Upper lobe of right lung (tissue), 1 donor: ENCODE measurements around the gene ZNF391. TPM values are rescaled to one million over a fixed set of nuclear protein-coding genes. Genes with fewer than 3 reads are reported as not detected.
"Not testable (repeated sequence)": the region's sequence is repeated elsewhere in the genome, so short reads cannot be mapped to it uniquely, and the experiment has no call there.

Experiments used
- ATAC-seq: fragments of 200-7000 bp; cut with Tn5 transposase; one replicate; pipeline ENCODE4 v1.9.1; 2020; ENCODE audit warnings: mild to moderate bottlenecking, moderate library complexity
- DNase-seq: peaks from one replicate; pipeline ENCODE4 v3.0.0-alpha.2; 2020
- H3K27ac ChIP-seq: fragments of 200-600 bp; one replicate; pipeline ENCODE4 v1.8.0; 2022
- H3K27me3 ChIP-seq: fragments of 200-600 bp; one replicate; pipeline ENCODE4 v1.8.0; 2022; ENCODE audit warnings: mild to moderate bottlenecking
- H3K36me3 ChIP-seq: fragments of 200-600 bp; one replicate; pipeline ENCODE4 v1.8.0; 2022
- H3K4me1 ChIP-seq: fragments of 200-600 bp; one replicate; pipeline ENCODE4 v1.8.0; 2022
- H3K4me3 ChIP-seq: fragments of 200-600 bp; one replicate; pipeline ENCODE4 v1.8.0; 2022; ENCODE audit warnings: mild to moderate bottlenecking
- H3K9me3 ChIP-seq: fragments of 200-600 bp; one replicate; pipeline ENCODE4 v1.8.0; 2022
- intact Hi-C: fragments of 100-400 bp; cut with DNase I; formaldehyde crosslinking; loops from one replicate; pipeline ENCODE4 v1.11.0; 2022
- total RNA-seq: library from RNA; stranded (reverse); fragmentation: NEBNext Ultra II Directional; extraction: Animal tissue kit (Norgen Biotek cat#: 25700); gene quantifications from one replicate; pipeline ENCODE4 v1.2.1, GENCODE V29; 2021
- TF ChIP-seq, protein P1 (sequence below): fragments of 200-600 bp; IDR thresholded peaks from one replicate; pipeline ENCODE4 v1.8.0; 2022; ENCODE audit warnings: antibody characterized with exemption
- donor health status: DM: no; HTN: yes; CAD: no; lungs with severe emphysema.

Gene ZNF391
- total RNA-seq, 1 donor from 2014 or later = 2.1 TPM

DNA sequence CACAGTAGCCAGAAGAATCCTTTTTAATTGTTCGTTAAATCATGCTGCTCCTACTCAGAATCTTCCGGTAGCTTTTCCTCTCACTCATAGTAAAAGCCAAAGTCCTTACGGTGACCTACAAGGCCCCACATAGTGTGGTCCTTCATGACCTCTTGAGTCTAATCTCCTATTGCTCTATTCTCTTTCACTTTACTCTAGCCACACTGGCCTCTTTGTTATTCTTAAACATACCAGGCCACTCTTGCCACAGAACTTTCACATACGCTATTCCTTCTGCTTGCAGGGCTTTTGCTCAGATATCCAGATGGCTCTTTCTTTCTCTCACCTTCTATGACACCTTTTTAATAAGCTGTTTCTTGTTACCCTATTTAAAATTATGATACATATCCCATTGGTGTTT lies 25.7 kb downstream of the ZNF391 start:
- no peaks in the 10 kb centered on the region for H3K4me1 ChIP-seq
- ATAC-seq (no peak), DNase-seq (no peak)
- no peaks in the 10 kb centered on the region for H3K9me3 ChIP-seq
- no peaks in the 10 kb centered on the region for H3K27me3 ChIP-seq
- intact Hi-C loops = no loop called here
- no peaks in the 10 kb centered on the region for H3K36me3 ChIP-seq
- TF ChIP-seq, protein P1, sequence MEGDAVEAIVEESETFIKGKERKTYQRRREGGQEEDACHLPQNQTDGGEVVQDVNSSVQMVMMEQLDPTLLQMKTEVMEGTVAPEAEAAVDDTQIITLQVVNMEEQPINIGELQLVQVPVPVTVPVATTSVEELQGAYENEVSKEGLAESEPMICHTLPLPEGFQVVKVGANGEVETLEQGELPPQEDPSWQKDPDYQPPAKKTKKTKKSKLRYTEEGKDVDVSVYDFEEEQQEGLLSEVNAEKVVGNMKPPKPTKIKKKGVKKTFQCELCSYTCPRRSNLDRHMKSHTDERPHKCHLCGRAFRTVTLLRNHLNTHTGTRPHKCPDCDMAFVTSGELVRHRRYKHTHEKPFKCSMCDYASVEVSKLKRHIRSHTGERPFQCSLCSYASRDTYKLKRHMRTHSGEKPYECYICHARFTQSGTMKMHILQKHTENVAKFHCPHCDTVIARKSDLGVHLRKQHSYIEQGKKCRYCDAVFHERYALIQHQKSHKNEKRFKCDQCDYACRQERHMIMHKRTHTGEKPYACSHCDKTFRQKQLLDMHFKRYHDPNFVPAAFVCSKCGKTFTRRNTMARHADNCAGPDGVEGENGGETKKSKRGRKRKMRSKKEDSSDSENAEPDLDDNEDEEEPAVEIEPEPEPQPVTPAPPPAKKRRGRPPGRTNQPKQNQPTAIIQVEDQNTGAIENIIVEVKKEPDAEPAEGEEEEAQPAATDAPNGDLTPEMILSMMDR = no peak
- no peak overlapping the region for H3K27ac ChIP-seq
- no peak overlapping the region for H3K4me3 ChIP-seq

DNA sequence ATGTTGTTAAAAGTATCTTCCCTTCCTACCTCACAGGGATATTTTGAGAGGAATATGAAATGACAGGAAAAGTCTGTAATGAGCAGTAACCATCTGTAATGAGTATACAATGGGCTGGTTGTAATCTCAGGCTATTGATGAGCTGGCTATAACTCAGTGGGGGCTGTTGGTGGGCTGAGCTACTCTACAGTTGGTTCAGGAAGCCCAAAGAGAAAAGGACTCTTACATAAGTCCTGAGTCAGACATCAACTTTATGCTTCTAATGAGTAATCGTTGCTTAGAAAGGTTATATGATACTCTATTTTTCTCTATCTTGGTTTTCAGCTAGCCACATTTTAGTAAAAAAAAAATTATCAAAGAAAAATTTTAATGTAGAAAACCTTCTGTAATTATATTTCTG lies 26.4 kb downstream of the ZNF391 start:
- no peak for DNase-seq
- no peak overlapping the region for H3K4me3 ChIP-seq
- no peak overlapping the region for H3K27ac ChIP-seq
- TF ChIP-seq, protein P1 = no peak
- H3K27me3 ChIP-seq = no peaks in the 10 kb centered on the region
- no peaks in the 10 kb centered on the region for H3K9me3 ChIP-seq
- intact Hi-C loops = no loop called here
- H3K4me1 ChIP-seq = no peaks in the 10 kb centered on the region
- no peak for ATAC-seq
- no peaks in the 10 kb centered on the region for H3K36me3 ChIP-seq

DNA sequence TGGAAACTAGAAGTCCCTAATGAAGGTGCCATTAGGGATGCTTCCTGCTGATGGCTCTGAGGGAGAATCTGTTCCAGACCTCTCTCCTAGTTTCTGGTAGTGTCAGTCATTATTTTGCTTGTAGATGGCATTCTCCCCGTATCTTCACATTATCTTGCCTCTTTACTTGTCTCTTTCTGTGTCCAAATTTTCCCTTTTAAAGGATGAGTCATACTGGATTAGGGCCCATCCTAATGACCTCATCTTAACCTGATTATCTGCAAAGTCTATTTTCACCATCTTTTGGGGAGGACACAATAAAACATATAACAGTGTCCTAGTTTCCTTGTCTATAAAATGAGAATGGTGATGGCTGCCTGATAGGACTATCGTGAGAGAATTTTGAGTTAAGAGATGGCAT lies 27.3 kb downstream of the ZNF391 start:
- DNase-seq (no peak), ATAC-seq (no peak)
- Histone ChIP-seq H3K27me3 (no peaks in the 10 kb centered on the region), H3K4me3 (no peak overlapping the region), H3K27ac (no peak overlapping the region), H3K4me1 (no peaks in the 10 kb centered on the region), H3K36me3 (no peaks in the 10 kb centered on the region), H3K9me3 (no peaks in the 10 kb centered on the region)
- TF ChIP-seq, protein P1 = no peak
- intact Hi-C loops = no loop called here

DNA sequence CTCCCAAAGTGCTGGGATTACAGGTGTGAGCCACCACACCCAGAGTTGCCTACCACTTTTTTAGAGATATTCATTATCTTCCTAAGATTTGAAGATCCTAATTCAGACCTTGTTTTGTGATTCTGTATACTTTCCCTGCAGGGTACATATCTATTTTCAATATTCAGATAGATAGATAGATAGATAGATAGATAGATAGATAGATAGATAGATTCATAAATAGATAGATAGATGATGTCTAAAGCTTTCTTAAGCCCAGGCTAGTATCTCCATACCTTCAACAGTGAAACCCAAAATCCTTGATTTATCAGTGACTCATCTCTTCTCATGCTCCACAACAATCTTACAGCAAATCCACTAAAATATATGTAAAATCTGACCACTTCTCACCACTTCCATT lies 30.8 kb downstream of the ZNF391 start:
- intact Hi-C loops = no loop called here
- no peaks in the 10 kb centered on the region for H3K27me3 ChIP-seq
- no peaks in the 10 kb centered on the region for H3K36me3 ChIP-seq
- ATAC-seq (no peak), DNase-seq (no peak)
- H3K4me3 ChIP-seq = no peak overlapping the region
- H3K4me1 ChIP-seq = no peaks in the 10 kb centered on the region
- TF ChIP-seq, protein P1 = no peak
- no peaks in the 10 kb centered on the region for H3K9me3 ChIP-seq
- no peak overlapping the region for H3K27ac ChIP-seq

DNA sequence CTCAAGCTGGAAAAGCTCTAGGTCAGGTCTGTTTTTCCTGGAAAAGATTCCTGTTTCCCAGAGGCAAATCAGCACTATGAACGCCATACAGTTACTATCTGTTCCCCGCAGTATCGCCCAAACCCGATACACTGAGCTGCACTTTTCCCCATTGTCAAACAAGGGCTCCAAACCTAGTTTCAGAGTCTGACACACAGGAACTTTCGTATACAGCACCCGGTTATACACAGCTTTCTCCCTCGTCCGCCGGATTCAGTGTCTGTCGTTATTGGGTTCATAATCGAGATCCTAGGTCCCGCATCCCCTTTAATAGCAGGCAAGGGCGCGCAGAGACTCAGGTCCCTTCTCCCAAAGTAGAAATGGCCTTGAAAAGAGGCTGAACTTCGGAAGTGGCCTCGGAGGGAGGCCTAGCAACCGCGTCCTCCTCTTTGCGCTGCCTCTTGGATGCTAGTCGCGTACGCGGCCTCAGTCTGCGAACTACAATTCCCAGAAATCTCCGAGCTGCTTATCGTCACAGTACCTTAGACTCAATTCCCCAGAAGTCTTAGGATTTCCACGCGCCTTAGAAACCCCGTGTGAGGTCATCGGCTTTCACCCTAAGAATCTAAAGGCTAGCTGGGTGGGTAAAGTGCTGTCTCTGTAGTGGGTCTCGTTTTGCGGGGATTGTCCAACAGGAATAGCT lies 34.2 kb downstream of the ZNF391 start:
- no peak for ATAC-seq
- H3K4me3 ChIP-seq = no peak overlapping the region
- no peaks in the 10 kb centered on the region for H3K9me3 ChIP-seq
- intact Hi-C loops = no loop called here
- TF ChIP-seq, protein P1 = no peak
- DNase-seq = no peak
- H3K27ac ChIP-seq = no peak overlapping the region
- no peaks in the 10 kb centered on the region for H3K36me3 ChIP-seq
- no peaks in the 10 kb centered on the region for H3K4me1 ChIP-seq
- H3K27me3 ChIP-seq = no peaks in the 10 kb centered on the region

DNA sequence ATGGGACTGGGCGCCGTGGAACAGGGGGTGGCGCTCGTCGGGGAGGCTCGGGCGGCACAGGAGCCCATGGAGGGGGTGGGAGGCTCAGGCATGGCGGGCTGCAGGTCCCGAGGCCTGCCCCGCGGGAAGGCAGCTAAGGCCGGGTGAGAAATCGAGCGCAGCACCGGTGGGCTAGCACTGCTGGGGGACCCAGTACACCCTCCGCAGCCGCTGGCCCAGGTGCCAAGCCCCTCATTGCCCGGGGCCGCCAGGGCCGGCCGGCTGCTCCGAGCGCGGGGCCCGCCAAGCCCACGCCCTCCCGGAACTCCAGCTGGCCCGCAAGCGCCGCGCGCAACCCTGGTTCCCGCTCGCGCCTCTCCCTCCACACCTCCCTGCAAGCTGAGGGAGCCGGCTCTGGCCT lies 36.3 kb downstream of the ZNF391 start:
- H3K4me3 ChIP-seq, H3K9me3 ChIP-seq, H3K27me3 ChIP-seq, H3K4me1 ChIP-seq, H3K27ac ChIP-seq, intact Hi-C loops, H3K36me3 ChIP-seq, ATAC-seq, DNase-seq: not testable (repeated sequence)
